Stimulated activated CD8-positive, alpha-beta memory T cell treated with anti-CD3 and anti-CD28 coated beads, Interleukin-12 subunit alpha, Interleukin-12 subunit beta, amount 100 ng/mL, for 24 hours (primary cell): Measurements from ENCODE around the gene PDK2.
A peak's percentile ranks its signal among the peaks of the same experiment; 100 is the strongest.

ENCODE experiments used
- DNase-seq: peaks from one replicate; pipeline ENCODE4 v3.0.0-alpha.2; 2020; ENCODE audit errors: extremely low read depth

Gene PDK2

DNA sequence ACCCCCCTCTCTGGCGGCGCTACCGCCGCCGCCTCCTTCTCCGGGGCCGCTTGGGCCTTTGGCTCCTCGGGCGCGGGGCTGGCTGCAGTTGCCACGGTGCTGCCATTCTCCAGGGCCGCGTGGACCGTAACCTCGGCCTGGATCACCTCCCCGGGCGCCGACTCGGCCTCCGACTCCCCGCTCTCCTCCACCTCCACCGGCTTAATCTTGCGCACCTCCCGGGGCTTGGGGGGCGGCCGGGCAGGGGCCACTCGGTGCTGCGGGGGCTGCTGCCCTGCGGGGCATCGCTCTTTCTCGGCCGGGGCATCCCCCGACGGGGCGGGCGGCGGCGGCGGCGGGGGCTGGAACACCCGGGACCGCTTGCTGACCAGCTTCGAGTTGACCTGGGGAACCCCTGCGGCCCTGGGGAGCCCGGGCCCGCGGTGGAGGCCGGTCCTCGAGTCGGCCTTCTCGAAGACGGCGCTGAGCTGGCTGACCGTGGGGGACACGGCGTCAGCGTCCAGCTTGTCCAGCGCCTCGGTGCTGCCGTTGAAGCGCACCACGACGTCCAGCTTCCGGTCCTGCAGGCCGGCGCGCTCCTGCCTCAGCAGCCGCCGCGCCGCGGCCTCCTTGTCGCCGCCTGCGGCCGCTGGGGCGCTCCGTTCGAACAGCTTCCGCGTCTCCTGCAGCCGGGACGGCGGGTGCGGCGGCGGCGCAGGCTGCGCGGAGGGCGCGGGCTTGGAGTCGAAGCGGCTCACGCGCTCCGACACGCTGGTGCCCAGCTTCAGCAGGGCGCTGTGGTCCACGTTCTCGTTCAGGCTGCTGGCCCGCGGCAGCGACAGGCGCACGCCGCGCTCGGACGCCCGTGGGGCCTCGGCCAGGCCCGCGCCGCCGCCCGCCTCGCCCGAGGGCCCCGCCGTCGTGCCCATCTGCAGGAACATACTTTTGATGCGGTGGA, 54.5 kb downstream of the PDK2 start:
- no peak for DNase-seq

DNA sequence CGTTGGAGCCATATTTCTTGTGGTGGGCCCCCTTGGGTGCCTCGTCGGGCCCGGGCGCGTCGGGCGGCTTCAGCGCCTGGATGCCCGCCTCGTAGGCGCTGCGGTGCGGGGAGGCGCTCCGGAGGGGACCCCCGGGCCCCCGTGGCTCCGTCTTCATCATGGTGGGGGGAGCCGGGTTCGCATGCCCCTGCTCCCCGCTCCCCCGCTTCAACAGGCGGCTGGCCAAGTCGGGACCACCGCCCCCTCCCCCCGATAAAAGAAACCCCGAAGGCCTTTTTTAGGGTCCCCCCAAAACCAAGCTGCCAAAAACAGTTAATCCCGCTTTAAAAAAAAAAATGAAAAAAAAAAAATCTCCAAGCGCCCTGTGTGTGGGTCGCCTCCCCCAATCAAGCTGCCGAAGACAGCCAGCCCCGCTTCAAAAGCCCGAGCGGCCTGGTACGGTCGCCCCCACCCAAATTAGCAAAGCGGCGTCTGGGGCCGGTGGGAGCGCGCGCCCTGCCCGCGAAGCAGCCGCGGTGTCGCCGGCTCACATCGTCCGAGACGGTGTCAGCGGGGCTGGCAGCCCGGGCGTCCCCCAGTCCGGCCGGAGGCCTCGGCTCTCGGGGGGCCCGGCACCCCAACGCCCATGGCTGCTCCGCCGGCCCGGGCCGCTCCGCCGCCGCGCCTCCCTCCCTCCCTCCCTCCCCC, 55.3 kb downstream of the PDK2 start, which contains the start of gene PPP1R9B:
Gene PPP1R9B, minus strand, starts transcription at position 324 of the 687 bp plus-strand sequence. Its CDS starts 164 bp downstream, at position 160.
- no peak for DNase-seq

DNA sequence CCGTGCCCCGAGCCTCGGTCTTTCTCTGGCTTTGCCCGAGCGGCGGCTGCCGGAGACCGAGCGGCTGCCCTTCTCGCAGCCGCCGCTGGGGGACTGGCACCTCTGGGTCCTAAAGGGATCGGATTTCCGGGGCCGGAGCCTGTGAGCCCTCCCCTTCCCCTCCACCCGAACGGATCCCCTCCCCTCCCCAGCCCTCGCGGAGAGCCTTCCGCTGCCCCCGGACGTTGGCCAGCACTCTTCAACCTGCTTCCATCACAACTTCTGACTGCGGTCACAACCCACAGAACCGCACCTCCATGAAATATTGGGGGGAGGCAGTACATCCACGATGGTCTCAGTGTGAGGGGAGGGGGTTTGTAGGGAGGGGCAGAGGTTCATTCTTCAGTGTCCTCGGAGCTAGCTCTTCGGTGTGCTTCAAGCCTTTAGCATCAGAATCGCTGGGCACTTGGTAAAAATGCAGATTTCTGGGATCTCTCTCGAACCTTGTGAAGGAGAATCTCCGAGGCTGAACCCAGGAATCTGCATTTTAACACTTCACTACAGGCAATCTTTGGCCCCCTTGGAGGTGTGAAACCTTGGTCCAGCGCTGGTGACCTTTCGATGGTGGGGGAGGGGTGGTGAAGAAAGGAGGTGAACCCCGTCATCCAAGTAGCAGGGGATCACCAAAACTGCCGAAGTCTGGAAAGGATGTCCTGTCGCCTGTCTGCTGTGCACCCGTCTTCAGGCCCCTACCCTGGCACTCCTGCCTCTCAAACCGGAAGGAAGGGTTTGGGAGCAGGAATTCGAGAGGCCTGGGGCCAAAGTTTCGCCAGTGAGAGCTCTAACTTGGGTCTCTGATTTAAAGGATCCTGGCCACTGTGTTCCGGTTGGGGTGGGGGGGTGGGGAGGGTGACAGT, 56.1 kb downstream of the PDK2 start:
- peak; percentile 66 for DNase-seq

DNA sequence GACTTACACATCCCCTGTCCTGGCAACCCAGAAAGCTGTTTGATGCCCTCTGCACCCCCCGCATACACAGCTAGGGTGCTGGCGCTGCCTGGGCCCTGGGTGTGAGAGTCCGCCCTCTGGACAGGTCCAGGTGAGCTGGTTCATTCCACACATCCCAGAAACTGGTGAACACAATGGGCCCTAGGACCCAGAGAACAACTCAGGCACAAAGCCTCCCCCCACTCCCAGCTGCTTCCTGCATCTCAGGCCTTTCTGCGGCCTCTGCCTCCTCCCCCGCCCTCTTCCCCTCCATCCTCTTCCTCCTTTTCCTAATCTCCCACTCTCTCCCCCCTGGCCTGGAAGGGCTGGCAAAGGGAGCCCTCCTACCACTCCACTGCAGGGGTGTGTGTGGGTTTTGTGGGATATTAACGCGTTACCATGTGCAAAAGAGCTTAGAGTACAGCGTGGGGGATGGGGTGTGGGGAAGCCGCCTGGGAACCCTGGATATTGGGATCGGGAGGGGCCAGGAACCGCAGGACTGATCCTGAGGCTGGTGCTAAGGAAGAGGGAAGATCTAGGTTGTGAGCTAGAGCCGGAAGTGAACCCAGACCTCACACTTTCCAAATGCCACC, 56.9 kb downstream of the PDK2 start:
- no peak for DNase-seq

DNA sequence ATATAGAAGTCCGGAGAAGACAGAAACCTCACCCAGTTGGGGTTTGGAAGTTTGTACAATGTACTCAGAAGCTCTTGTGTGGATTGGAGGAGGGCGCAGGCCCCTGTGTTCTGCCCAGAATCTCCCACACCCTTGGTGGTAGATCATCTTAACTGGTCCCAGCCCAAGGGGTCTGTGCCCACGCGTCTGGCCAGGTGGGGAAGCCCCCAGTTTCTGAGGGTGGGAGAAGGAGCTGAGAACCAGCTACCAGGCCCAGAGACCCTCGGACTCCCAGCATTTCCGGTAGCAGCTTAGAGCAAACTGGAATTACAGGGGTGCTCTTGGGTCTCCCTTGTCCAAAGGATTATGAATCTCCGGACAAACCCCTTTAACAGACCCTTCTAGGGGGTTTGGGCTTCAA, 57.6 kb downstream of the PDK2 start:
- no peak for DNase-seq

DNA sequence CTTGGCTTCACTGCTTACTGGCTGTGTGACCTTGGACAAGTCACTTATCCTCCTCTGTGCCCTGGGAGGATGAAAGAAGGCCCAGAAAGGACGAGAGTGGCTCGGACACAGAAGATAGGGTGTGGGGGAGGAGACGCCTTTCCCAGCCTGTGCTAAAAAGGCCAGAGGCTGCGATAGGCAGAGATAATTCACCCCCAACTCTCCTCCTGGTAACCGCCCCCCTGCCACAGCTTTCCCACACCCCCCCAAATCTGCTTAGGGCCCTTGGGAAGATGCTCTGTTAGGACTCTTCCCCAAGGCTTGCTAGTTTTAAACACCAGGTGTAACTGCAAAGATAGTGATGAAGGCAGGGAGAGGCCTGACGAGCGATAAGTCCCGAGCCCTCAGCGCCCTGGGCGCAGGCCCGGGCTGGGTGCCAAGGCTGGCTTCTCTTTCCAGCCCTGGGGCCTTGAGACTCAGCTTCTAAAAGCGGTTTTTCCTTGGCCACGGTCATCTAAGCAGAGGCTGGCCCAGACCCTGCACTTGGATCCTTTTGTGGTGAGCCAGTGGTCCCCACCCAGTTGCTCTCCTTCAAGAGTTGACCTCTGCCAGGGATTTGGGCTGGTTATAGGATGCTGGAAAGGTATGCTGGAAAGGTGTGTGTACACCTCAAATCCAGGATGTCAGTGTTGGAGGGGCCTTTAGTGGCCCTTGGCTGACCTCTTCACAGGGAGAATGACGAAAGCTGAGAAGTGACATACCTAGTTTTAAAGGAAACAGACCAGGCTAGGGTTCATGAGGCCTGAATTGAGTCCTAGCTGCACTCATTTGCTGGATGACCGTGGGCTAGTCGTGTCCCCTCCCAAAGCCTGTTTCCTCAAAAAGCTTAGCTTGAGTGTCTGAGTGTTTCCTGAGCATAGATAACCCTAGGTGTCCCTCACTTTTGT, 58.8 kb downstream of the PDK2 start:
- no peak for DNase-seq

DNA sequence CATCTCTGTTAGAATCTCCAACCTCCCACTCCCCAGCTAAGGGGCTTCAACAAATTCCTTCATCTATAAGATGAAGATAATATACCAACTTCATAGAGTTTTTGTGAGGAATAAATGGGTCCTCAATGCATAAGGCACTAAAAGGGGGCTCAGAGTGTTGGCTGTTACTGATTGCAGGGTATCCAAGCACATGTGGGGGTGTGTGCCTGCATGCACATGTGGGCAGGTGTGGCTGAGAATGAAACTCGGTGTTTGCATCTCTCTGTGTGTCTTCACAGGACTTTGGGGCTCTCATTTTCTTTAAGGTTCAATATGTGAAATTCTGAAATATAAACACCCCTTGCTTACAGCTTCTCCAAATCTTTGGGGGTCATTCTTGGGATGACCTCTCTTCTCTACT, 59.5 kb downstream of the PDK2 start:
- no peak for DNase-seq

DNA sequence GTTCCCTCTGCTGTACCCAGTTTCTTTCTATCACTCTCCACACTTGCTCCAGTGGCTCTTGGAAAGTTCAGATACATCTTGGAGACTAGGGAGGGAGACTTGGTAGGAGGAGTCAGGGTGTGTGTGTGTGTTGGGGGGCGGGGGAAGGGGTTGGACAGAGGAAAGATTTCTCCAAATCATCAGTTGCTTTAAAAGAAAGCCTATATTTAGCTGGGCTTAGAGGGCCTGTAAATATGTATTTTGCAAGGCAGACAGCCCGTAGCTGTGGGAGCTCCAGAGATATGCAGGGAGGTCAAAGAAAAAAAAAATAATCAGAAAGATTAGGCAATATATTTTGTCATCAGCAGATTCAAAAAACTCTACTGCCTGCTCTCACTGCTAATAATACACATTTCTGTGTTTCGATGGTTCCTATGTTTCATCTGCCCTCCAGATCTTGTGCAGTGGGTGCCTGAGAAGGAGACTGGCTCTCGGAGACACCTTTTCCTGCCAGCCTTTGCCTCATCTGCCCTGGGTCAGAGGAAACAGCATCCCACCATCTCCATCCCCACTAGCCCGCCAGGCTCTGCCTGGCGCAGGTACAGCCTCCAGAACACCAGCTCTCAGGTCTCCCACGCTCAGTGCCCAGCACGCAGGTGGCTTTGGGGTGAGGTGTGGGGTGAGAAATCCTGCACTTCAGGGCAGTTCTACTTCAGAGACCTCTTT, 60.1 kb downstream of the PDK2 start:
- DNase-seq: no peak

DNA sequence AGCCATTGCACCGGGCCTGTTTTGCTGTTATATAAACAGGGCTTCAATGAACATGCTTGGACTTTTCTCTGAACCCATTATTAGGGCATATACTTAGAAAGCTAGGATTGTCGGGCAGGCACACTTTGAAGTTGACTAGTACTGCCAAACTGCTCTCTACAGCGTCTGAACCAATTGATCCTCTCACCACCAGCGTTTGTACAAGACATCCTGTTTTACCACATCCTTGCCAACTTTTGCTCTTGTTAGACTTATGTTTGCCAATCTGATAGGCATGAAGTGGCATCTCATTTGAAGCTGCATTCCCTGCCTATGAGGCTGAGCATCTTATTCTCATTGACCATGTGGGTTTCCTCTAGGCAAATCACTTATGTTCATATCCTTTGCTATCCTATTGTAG, 62.7 kb downstream of the PDK2 start:
- DNase-seq: no peak

DNA sequence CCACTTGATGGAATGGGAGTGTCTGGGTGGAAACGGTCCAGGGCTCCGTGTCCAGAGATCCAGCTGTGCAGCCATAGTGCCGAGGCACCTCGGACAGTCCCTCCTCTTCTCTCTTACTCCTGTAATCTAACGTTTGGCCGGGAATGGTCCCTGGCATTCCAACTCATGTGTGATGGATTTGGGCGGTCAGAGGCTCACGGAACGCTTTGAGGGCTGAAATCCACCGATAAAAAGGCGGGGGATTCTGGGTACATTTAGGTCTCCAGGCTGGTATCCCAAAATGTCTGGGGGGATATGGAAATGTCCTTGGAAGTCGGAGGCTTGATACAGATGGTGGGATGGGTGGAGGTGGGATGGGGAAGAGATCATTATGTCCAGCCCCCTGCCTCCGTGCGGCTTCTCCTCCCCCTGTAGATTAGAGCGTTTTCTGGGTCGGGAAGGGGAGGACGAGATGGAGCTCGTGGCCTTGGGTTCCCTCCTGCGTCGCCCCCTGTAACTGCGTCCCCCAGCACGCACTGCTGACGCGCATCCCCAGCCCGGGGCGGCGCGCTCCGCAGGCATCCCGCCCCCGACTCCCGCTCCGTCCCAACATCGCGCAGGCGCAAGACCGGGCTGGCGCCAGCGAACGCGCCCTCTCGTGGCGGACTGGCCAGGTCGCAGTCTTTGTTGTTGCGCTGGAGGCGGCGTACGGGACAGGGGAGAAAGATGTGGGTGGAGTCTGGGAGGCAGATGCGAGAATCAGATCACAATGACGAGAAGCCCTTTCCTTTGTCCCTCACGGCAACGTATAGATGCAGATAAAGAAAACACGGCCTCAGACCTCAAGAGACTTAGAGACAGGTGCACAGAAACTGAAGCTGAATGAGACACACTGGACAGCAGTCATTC, 66.1 kb downstream of the PDK2 start:
- peak; percentile 89 for DNase-seq
